Naive thymus-derived CD4-positive, alpha-beta T cell (primary cell): ENCODE measurements around the gene FAM174B. TPM values are rescaled to one million over a fixed set of nuclear protein-coding genes. Genes with fewer than 3 reads are reported as not detected.

ENCODE experiments used
- ATAC-seq: fragments of 150-1000 bp; cut with Tn5 transposase; 2 replicates; pipeline ENCODE4 v1.10.0; 2021; ENCODE audit warnings: mild to moderate bottlenecking, moderate library complexity
- CTCF ChIA-PET: fragments of 350-600 bp; sonication (Branson Sonifier 250); formaldehyde crosslinking; loops from one replicate; lab custom pipeline; 2021; ENCODE audit warnings: antibody characterized with exemption; lab: Charles Lee
- POLR2A ChIA-PET: fragments of 350-600 bp; sonication (Branson Sonifier 250); formaldehyde crosslinking; loops from one replicate; lab custom pipeline; 2021; ENCODE audit warnings: antibody characterized with exemption, inconsistent platforms; lab: Charles Lee
- DNase-seq, 9 donors: peaks; one replicate each; pipeline versions ENCODE4 v3.0.0 to v3.0.0-alpha.2; 2020 to 2022; ENCODE audit warnings: mixed read lengths in 1 of 9
- H3K27ac ChIP-seq: one replicate; pipeline ENCODE4 v1.7.0; 2013; ENCODE audit warnings: mild to moderate bottlenecking, low read depth, low read length, moderate library complexity
- H3K27me3 ChIP-seq, 2 donors: one replicate each; pipeline ENCODE4 v1.7.0; 2013; ENCODE audit warnings: low read length in 2 of 2, mild to moderate bottlenecking in 2 of 2, moderate library complexity in 2 of 2; ENCODE audit not compliant: control insufficient read depth in 2 of 2, insufficient read depth in 2 of 2
- H3K36me3 ChIP-seq, 3 experiments: 1 replicate in 2 of 3; 2 replicates in 1 of 3; pipeline ENCODE4 v1.7.0; 2013; ENCODE audit warnings: low read length in 3 of 3, mild to moderate bottlenecking in 3 of 3, moderate library complexity in 1 of 3; ENCODE audit not compliant: insufficient read depth in 3 of 3, control insufficient read depth in 2 of 3
- H3K4me1 ChIP-seq, 2 donors: one replicate each; pipeline ENCODE4 v1.7.0; 2013; ENCODE audit warnings: low read length in 2 of 2, mild to moderate bottlenecking in 2 of 2, moderate library complexity in 1 of 2; ENCODE audit not compliant: control insufficient read depth in 2 of 2, insufficient read depth in 2 of 2
- H3K4me3 ChIP-seq: 2 replicates; pipeline ENCODE4 v1.7.0; 2013; ENCODE audit warnings: mild to moderate bottlenecking, low read length
- H3K9me3 ChIP-seq, 3 experiments: 1 replicate in 2 of 3; 2 replicates in 1 of 3; pipeline ENCODE4 v1.7.0; 2013; ENCODE audit warnings: low read length in 3 of 3; ENCODE audit not compliant: control insufficient read depth in 2 of 3
- H3K27ac Mint-ChIP-seq, 9 donors: one replicate each; pipeline ENCODE4 v1.8.0; 2020 to 2022; ENCODE audit warnings: mixed read lengths in 9 of 9, mild to moderate bottlenecking in 8 of 9, moderate library complexity in 5 of 9, inconsistent platforms in 2 of 9
- H3K27me3 Mint-ChIP-seq, 5 donors: one replicate each; pipeline ENCODE4 v1.8.0; 2021 to 2022; ENCODE audit warnings: mixed read lengths in 5 of 5, mild to moderate bottlenecking in 1 of 5
- H3K36me3 Mint-ChIP-seq, 5 donors: one replicate each; pipeline ENCODE4 v1.8.0; 2020 to 2022; ENCODE audit warnings: mixed read lengths in 5 of 5, mild to moderate bottlenecking in 3 of 5, inconsistent platforms in 1 of 5
- H3K4me1 Mint-ChIP-seq, 7 donors: one replicate each; pipeline ENCODE4 v1.8.0; 2020 to 2022; ENCODE audit warnings: mixed read lengths in 7 of 7, mild to moderate bottlenecking in 3 of 7, inconsistent platforms in 1 of 7
- H3K4me3 Mint-ChIP-seq, 10 donors: one replicate each; pipeline ENCODE4 v1.8.0; 2020 to 2022; ENCODE audit warnings: mild to moderate bottlenecking in 10 of 10, mixed read lengths in 10 of 10, moderate library complexity in 6 of 10, inconsistent platforms in 2 of 10
- H3K9me3 Mint-ChIP-seq, 11 donors: one replicate each; pipeline ENCODE4 v1.8.0; 2020 to 2022; ENCODE audit warnings: mixed read lengths in 11 of 11, mild to moderate bottlenecking in 4 of 11, inconsistent platforms in 1 of 11, moderate library complexity in 1 of 11
- intact Hi-C, 2 donors: fragments of 100-400 bp; cut with micrococcal nuclease; formaldehyde crosslinking; loops; one replicate each; pipeline ENCODE4 v1.15.1; 2023
- polyA plus RNA-seq, 2 donors: library from polyadenylated mRNA; unstranded; fragments of 300-500 nt; fragmentation: Illumina TruSeq; gene quantifications; one replicate each; pipeline ENCODE4 v1.2.3, GENCODE V29; 2021
- total RNA-seq, 6 experiments: library from RNA in 5 of 6; stranded (reverse) in 5 of 6; gene quantifications; 1 replicate in 5 of 6; 2 replicates in 1 of 6; pipeline ENCODE4 v1.2.3 and lab custom pipeline; 2021 to 2026

FAM174B gene
- total and polyA plus RNA-seq, 7 experiments from 2014 or later: 3.5 to 15.9 (median 6.7) TPM

GRCh38 chr15:92653366-92653765 lies 2.2 kb downstream of the FAM174B start:
- H3K27me3 Mint-ChIP-seq: peaks cover 6 to 50% (median 42%) of the 10 kb centered on the region in 5 donors
- ChIA-PET POLR2A (no interaction called here), CTCF (interaction anchor here (0.6 kb wide), 1 partner anchor 551 kb away, joined by 3 read pairs; no protein-coding TSS in a partner anchor)
- H3K4me1 Mint-ChIP-seq: peaks cover 4 to 30% (median 22%) of the 10 kb centered on the region in 7 donors
- H3K36me3 ChIP-seq: no peaks in the 10 kb centered on the region
- H3K4me3 ChIP-seq: no peak overlapping the region
- peak overlapping the region in 8 of 10 donors; percentile 7 to 76 (median 56) for H3K4me3 Mint-ChIP-seq
- ATAC-seq (no peak), DNase-seq (no peak)
- peaks cover 0 to 22% (median 6%) of the 10 kb centered on the region in 5 donors for H3K36me3 Mint-ChIP-seq
- no peak overlapping the region for H3K27ac ChIP-seq
- peaks cover 0 to 7% of the 10 kb centered on the region in 2 donors for H3K27me3 ChIP-seq
- H3K4me1 ChIP-seq: no peaks in the 10 kb centered on the region
- no peaks in the 10 kb centered on the region for H3K9me3 ChIP-seq
- intact Hi-C loops: no loop called here
- H3K9me3 Mint-ChIP-seq: peaks cover 0 to 5% (median 0%) of the 10 kb centered on the region in 11 donors
- H3K27ac Mint-ChIP-seq: no peak overlapping the region

GRCh38 chr15:92652576-92652966 lies 3.0 kb downstream of the FAM174B start:
- H3K9me3 Mint-ChIP-seq: peaks cover 0 to 5% (median 0%) of the 10 kb centered on the region in 11 donors
- H3K27me3 ChIP-seq: peaks cover 0 to 7% of the 10 kb centered on the region in 2 donors
- H3K27me3 Mint-ChIP-seq: peaks cover 6 to 50% (median 42%) of the 10 kb centered on the region in 5 donors
- no peaks in the 10 kb centered on the region for H3K4me1 ChIP-seq
- ATAC-seq (no peak), DNase-seq (no peak)
- H3K27ac ChIP-seq: no peak overlapping the region
- H3K9me3 ChIP-seq: no peaks in the 10 kb centered on the region
- H3K36me3 Mint-ChIP-seq: peaks cover 0 to 22% (median 6%) of the 10 kb centered on the region in 5 donors
- ChIA-PET CTCF (no interaction called here), POLR2A (no interaction called here)
- peak overlapping the region in 3 of 10 donors; percentile 21 to 51 (median 24) for H3K4me3 Mint-ChIP-seq
- H3K27ac Mint-ChIP-seq: no peak overlapping the region
- no peak overlapping the region for H3K4me3 ChIP-seq
- peaks cover 4 to 30% (median 22%) of the 10 kb centered on the region in 7 donors for H3K4me1 Mint-ChIP-seq
- H3K36me3 ChIP-seq: no peaks in the 10 kb centered on the region
- intact Hi-C loops: no loop called here

GRCh38 chr15:92651877-92652575 lies 3.5 kb downstream of the FAM174B start:
- H3K4me3 ChIP-seq: no peak overlapping the region
- Mint-ChIP-seq H3K27ac (no peak overlapping the region), H3K4me1 (peaks cover 4 to 30% (median 22%) of the 10 kb centered on the region in 7 donors), H3K27me3 (peaks cover 6 to 47% (median 39%) of the 10 kb centered on the region in 5 donors), H3K9me3 (peaks cover 0 to 5% (median 0%) of the 10 kb centered on the region in 11 donors), H3K36me3 (peaks cover 0 to 22% (median 6%) of the 10 kb centered on the region in 5 donors), H3K4me3 (peak overlapping the region in 2 of 10 donors; percentile 24 to 69)
- ChIA-PET POLR2A (interaction anchor here (0.8 kb wide), 1 partner anchor 797 kb away, joined by 3 read pairs; no protein-coding TSS in a partner anchor), CTCF (no interaction called here)
- H3K27ac ChIP-seq: no peak overlapping the region
- DNase-seq (no peak), ATAC-seq (no peak)
- intact Hi-C loops: no loop called here
- H3K36me3 ChIP-seq: no peaks in the 10 kb centered on the region
- no peaks in the 10 kb centered on the region for H3K9me3 ChIP-seq
- peaks cover 0 to 7% of the 10 kb centered on the region in 2 donors for H3K27me3 ChIP-seq
- no peaks in the 10 kb centered on the region for H3K4me1 ChIP-seq

- CTCF ChIA-PET: no interaction called here
- H3K27ac Mint-ChIP-seq: no peak overlapping the region
- peaks cover 0 to 5% (median 0%) of the 10 kb centered on the region in 11 donors for H3K9me3 Mint-ChIP-seq
- POLR2A ChIA-PET: no interaction called here
- H3K27me3 Mint-ChIP-seq: peaks cover 1 to 39% (median 31%) of the 10 kb centered on the region in 5 donors
- H3K36me3 Mint-ChIP-seq: peaks cover 0 to 22% (median 6%) of the 10 kb centered on the region in 5 donors
- Histone ChIP-seq H3K27ac (no peak overlapping the region), H3K9me3 (no peaks in the 10 kb centered on the region), H3K27me3 (peaks cover 0 to 2% of the 10 kb centered on the region in 2 donors), H3K4me3 (no peak overlapping the region), H3K4me1 (no peaks in the 10 kb centered on the region), H3K36me3 (no peaks in the 10 kb centered on the region)
- ATAC-seq (no peak), DNase-seq (no peak)
- H3K4me1 Mint-ChIP-seq: peaks cover 1 to 25% (median 20%) of the 10 kb centered on the region in 7 donors
- H3K4me3 Mint-ChIP-seq: peak overlapping the region in 1 of 10 donors; percentile 8
- intact Hi-C loops: no loop called here
These were observed 4.6 kb downstream of the FAM174B start for GRCh38 chr15:92650966-92651365.

- peaks cover 0 to 37% (median 29%) of the 10 kb centered on the region in 5 donors for H3K27me3 Mint-ChIP-seq
- CTCF ChIA-PET: no interaction called here
- H3K27ac Mint-ChIP-seq: no peak overlapping the region
These were observed 5.3 kb downstream of the FAM174B start for GRCh38 chr15:92650256-92650655.

GRCh38 chr15:92648190-92648875 lies 7.2 kb downstream of the FAM174B start:
- CTCF ChIA-PET: no interaction called here
- Histone ChIP-seq H3K9me3 (no peaks in the 10 kb centered on the region), H3K27me3 (no peaks in the 10 kb centered on the region), H3K4me3 (no peak overlapping the region), H3K27ac (no peak overlapping the region), H3K4me1 (no peaks in the 10 kb centered on the region), H3K36me3 (no peaks in the 10 kb centered on the region)
- ATAC-seq: no peak
- Mint-ChIP-seq H3K27me3 (peaks cover 0 to 22% (median 21%) of the 10 kb centered on the region in 5 donors), H3K4me1 (peaks cover 0 to 13% (median 9%) of the 10 kb centered on the region in 7 donors), H3K27ac (no peak overlapping the region), H3K36me3 (peaks cover 0 to 16% (median 6%) of the 10 kb centered on the region in 5 donors), H3K4me3 (no peak overlapping the region), H3K9me3 (peaks cover 0 to 5% (median 0%) of the 10 kb centered on the region in 11 donors)
- no peak for DNase-seq
- intact Hi-C loops: no loop called here
- POLR2A ChIA-PET: no interaction called here

More at GRCh38 chr15:92650256-92650655, 5.3 kb downstream of the FAM174B start:
- intact Hi-C loops: no loop called here
- Histone ChIP-seq H3K27me3 (no peaks in the 10 kb centered on the region), H3K4me3 (no peak overlapping the region), H3K27ac (no peak overlapping the region), H3K9me3 (no peaks in the 10 kb centered on the region), H3K36me3 (no peaks in the 10 kb centered on the region), H3K4me1 (no peaks in the 10 kb centered on the region)
- peaks cover 0 to 22% (median 6%) of the 10 kb centered on the region in 5 donors for H3K36me3 Mint-ChIP-seq
- no peak for ATAC-seq
- peaks cover 0 to 24% (median 20%) of the 10 kb centered on the region in 7 donors for H3K4me1 Mint-ChIP-seq
- no peak overlapping the region for H3K4me3 Mint-ChIP-seq
- DNase-seq: no peak
- peaks cover 0 to 5% (median 0%) of the 10 kb centered on the region in 11 donors for H3K9me3 Mint-ChIP-seq
- POLR2A ChIA-PET: no interaction called here
